ENCODE data around the gene DNM1.

DNM1 gene

DNA sequence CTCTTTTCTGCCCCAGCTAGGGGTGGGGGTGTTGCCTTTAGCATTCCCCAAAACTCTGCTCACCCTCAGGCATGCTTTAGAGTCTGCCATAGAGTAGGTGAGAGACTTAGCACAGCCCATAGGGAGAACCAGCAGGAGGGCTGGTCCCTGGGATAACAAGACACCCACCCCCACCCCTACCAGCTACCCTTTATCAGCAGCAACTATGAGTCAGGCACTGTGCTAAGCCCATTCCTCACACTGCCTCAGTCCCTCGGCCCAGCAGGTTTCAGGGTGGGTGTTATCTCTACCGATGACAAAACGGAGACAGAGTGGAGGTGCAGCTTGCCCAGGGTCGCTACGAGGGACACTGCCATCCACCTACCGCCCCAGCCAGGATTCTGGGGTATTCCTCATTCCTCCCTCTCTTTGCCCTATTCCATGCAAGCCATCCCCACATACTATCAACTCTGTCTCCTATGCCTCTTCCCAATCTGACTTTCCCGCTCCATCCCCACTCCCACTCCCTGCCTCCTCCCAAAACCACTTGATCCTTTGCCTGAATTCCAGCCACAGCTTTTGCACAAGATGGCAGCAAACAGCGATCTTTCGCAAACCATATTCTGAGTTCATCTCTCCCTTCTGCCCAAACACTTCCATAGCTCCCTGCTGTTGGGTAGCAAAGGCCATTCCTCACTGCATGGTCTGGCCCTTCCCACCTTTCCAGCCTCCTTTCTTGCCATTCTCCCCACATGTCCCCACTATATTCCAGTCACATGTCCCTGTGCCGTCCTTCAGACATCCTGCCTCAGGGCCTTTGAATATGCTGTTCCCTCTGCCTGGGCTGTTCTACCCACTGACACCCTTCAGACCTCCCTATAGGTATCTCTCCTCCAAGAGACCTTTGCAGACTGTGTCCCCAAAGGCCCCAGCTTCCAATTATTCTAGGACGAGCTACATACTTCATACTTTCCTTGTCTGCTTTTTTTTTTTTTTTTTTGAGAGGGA, 16.9 kb upstream of the DNM1 start:
- peak overlapping the region in 1 of 2 donors; percentile 32 for H3K27ac Mint-ChIP-seq
- H3K27me3 Mint-ChIP-seq: no peaks in the 10 kb centered on the region
- ATAC-seq (replicated peaks) (no peak), DNase-seq (no peak)
- H3K4me3 Mint-ChIP-seq: no peak overlapping the region
- peaks cover 59% of the 10 kb centered on the region for H3K36me3 Mint-ChIP-seq (ENCODE audit: insufficient read depth)
- H3K4me1 Mint-ChIP-seq (ENCODE audit: low read depth in 2 of 2): peaks cover 21% of the 10 kb centered on the region in 2 donors
- H3K9me3 Mint-ChIP-seq: no peaks in the 10 kb centered on the region

- H3K4me3 Mint-ChIP-seq: no peak overlapping the region
Measured at GRCh38 chr9:128187361-128187760, 15.8 kb upstream of the DNM1 start.

GRCh38 chr9:128188209-128188608, 15.0 kb upstream of the DNM1 start:
- Mint-ChIP-seq H3K4me1 (ENCODE audit: low read depth in 2 of 2) (peaks cover 21 to 25% of the 10 kb centered on the region in 2 donors), H3K36me3 (ENCODE audit: insufficient read depth) (peaks cover 60% of the 10 kb centered on the region), H3K4me3 (no peak overlapping the region), H3K27me3 (no peaks in the 10 kb centered on the region), H3K9me3 (no peaks in the 10 kb centered on the region), H3K27ac (peak overlapping the region in 1 of 2 donors; percentile 50)
- no peak for DNase-seq
- ATAC-seq (replicated peaks): no peak

More at GRCh38 chr9:128187361-128187760, 15.8 kb upstream of the DNM1 start:
- Mint-ChIP-seq H3K9me3 (no peaks in the 10 kb centered on the region), H3K36me3 (ENCODE audit: insufficient read depth) (peaks cover 66% of the 10 kb centered on the region), H3K27me3 (no peaks in the 10 kb centered on the region), H3K27ac (no peak overlapping the region), H3K4me1 (ENCODE audit: low read depth in 2 of 2) (peaks cover 21 to 25% of the 10 kb centered on the region in 2 donors)
- no peak for ATAC-seq (replicated peaks)
- no peak for DNase-seq

DNA sequence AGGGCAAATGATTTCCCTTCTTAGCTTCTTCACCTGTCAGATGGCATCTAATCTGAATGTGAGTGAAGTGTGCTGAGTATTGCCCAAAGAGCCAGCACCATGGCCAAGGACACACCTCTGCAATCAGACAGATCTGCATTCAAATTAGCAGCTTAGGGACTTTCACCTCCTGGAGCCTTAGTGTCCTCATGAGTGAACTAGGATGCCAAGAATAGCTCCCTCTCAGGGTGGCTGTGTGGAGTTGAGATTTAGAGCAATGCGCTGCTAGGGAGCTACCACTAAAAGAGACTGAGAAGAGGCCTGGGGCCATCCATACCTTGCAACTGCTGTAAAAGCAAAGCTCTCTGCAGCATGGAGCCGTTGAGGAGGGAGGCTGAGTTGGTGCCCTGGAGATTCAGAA, 13.2 kb upstream of the DNM1 start:
- Mint-ChIP-seq H3K27ac (peak overlapping the region in 1 of 2 donors; percentile 98), H3K4me1 (ENCODE audit: low read depth in 2 of 2) (peaks cover 21 to 25% of the 10 kb centered on the region in 2 donors), H3K27me3 (no peaks in the 10 kb centered on the region), H3K4me3 (peak overlapping the region; percentile 95 to 97), H3K9me3 (no peaks in the 10 kb centered on the region), H3K36me3 (ENCODE audit: insufficient read depth) (peaks cover 43% of the 10 kb centered on the region)
- no peak for DNase-seq
- no peak for ATAC-seq (replicated peaks)

DNA sequence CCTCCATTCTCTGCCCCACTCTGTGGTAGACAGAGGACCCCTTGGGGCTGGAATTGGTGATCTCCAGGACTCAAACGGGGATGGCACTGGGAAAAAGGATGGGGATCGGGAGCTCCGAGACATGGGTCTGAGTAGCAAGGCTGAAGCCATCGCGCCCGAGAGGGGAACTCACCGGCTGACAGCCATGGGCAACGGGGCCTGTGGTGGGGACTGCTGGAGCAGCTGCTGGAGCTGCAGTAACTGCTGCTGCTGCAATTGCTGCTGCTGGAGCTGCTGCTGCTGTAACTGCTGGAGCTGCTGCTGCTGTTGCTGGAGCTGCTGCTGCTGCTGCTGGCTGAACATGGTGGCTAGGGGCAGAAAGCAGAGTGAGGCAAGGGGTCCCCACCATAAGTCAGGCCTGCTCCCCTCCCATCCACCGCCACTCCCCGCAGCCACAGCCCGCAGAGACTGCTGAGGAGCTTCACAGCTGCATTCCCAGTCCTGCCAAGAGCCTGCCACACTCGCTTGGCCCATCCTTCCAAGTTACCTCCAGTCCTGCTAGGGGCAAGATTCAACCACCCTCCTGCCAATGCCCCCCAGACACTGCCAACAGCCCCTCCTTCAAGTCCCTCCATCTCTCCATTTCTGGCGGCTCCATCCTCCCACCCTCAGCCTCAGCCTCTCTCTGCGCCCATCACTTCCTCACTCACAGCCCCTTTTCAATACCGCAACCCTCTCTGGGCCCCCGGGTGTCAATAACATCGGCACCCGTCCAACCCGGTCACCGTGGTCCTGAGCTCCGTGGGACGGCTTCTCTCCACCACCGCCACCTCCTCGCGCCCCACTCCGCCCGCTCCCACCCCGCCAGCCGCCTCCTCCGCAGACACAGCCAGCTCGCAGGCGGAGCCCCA, 12.4 kb upstream of the DNM1 start:
- Mint-ChIP-seq H3K4me1 (ENCODE audit: low read depth in 2 of 2) (peaks cover 21 to 23% of the 10 kb centered on the region in 2 donors), H3K36me3 (ENCODE audit: insufficient read depth) (peaks cover 37% of the 10 kb centered on the region), H3K27me3 (no peaks in the 10 kb centered on the region), H3K4me3 (peak overlapping the region; percentile 95 to 97), H3K9me3 (no peaks in the 10 kb centered on the region), H3K27ac (peak overlapping the region; percentile 96 to 98)
- DNase-seq (no peak), ATAC-seq (replicated peaks) (peak; percentile 61)

DNA sequence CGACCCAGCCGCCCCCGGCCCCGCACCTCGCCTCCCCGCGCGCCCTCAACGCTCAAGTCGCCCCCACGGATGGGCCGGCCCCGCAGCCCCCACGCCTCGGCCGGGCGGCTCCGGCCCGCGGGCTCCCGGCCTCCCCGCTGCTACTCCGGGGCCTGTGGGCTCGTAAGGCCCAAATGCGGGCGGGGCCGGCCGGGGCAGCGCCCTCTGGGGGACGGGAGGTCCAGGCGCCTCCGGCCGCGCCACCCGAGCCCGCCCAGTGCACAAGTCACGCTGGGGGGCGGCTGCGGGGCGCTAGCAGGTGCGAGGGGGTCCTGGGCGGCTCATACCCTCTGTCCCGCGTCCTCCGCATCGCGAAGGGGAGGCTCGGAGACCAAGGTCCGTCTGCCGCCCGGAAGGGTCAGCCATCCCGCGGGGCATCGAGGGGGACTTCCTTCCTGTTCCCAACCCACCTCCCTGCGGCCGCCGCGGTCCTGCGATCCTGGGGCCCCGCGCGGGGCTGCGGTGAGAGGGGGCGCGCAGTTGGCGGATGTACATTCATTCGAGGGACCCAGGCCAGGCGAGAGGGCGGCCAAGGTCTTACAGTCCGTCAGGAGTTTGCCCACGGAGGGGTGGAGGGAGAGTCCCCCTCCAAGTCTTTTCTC, 11.7 kb upstream of the DNM1 start, which contains the start of gene CIZ1:
Gene CIZ1 (minus strand): TSS at position 167 of the 641 bp plus-strand sequence. CDS start 715 bp downstream, outside the sequence.
- H3K4me3 Mint-ChIP-seq: peak within 1 kb of the TSS; percentile 95 to 97
- H3K36me3 Mint-ChIP-seq (ENCODE audit: insufficient read depth): peaks cover 32% of the 10 kb centered on the region
- DNase-seq (peak; percentile 59 to 67 (median 66)), ATAC-seq (replicated peaks) (peak; percentile 96)
- peaks cover 17 to 20% of the 10 kb centered on the region in 2 donors for H3K4me1 Mint-ChIP-seq (ENCODE audit: low read depth in 2 of 2)
- peak within 1 kb of the TSS; percentile 96 to 98 for H3K27ac Mint-ChIP-seq
- no peaks in the 10 kb centered on the region for H3K9me3 Mint-ChIP-seq
- no peaks in the 10 kb centered on the region for H3K27me3 Mint-ChIP-seq

GRCh38 chr9:128192601-128193371, 10.4 kb upstream of the DNM1 start:
- Mint-ChIP-seq H3K27me3 (no peaks in the 10 kb centered on the region), H3K9me3 (no peaks in the 10 kb centered on the region), H3K4me1 (ENCODE audit: low read depth in 2 of 2) (peaks cover 13 to 17% of the 10 kb centered on the region in 2 donors), H3K27ac (no peak overlapping the region), H3K36me3 (ENCODE audit: insufficient read depth) (peaks cover 29% of the 10 kb centered on the region), H3K4me3 (peak overlapping the region in 1 of 2 donors; percentile 25)
- DNase-seq (no peak), ATAC-seq (replicated peaks) (no peak)

GRCh38 chr9:128193469-128194096, 9.6 kb upstream of the DNM1 start:
- H3K27me3 Mint-ChIP-seq: no peaks in the 10 kb centered on the region
- ATAC-seq (replicated peaks) (no peak), DNase-seq (no peak)
- peaks cover 10 to 16% of the 10 kb centered on the region in 2 donors for H3K4me1 Mint-ChIP-seq (ENCODE audit: low read depth in 2 of 2)
- no peaks in the 10 kb centered on the region for H3K9me3 Mint-ChIP-seq
- H3K27ac Mint-ChIP-seq: no peak overlapping the region
- peaks cover 21% of the 10 kb centered on the region for H3K36me3 Mint-ChIP-seq (ENCODE audit: insufficient read depth)
- no peak overlapping the region for H3K4me3 Mint-ChIP-seq

DNA sequence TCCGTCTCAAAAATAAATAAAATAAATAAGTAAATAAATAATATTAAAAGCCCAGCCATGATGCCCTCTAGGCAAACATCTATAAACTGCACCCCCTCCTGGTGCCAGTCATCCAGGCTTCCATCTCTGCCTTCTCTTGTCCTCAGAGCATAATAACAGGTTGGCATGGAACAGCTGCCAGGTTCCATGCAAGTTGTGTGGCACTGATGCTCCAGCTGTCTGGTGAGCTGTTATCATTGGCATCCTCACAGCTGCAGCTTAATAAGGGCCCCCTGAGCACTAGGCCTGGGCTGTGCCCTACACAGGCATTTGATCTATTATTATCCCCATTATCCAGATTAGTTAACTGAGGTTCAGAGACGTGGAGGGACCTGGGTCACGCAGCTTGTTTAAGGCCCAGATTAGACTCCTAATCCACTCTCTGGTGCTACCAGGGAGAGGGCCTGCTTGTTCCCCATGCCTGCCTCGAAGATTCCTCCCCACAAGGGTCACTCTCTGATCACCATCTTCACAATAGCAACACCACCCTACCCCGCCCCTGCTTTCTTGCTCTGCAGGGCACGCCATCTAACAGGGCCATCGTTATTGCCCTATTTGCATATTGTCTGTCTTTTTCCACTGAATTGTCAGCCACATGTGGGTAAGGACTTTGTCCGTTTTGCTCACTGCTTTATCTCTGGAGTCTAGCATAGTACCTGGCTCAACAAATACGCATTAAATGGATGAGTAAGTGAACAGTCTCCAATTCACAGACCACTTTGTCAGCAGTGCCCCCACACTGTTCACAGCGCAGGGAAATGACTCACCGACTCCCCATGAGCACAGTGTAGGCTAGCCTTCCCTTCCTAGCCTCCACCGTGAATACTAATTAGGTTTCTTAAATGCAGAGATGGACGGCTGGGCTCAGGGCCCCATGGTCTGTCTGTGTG, 1.5 kb upstream of the DNM1 start:
- Mint-ChIP-seq H3K4me3 (no peak overlapping the region), H3K27ac (no peak overlapping the region), H3K9me3 (no peaks in the 10 kb centered on the region), H3K36me3 (ENCODE audit: insufficient read depth) (no peaks in the 10 kb centered on the region), H3K4me1 (ENCODE audit: low read depth in 2 of 2) (peaks cover 0 to 4% of the 10 kb centered on the region in 2 donors), H3K27me3 (peaks cover 20 to 29% of the 10 kb centered on the region in 2 donors)
- no peak for ATAC-seq (replicated peaks)
- DNase-seq: no peak

GRCh38 chr9:128202648-128203023, 543 bp upstream of the DNM1 start:
- H3K27me3 Mint-ChIP-seq: peaks cover 26 to 36% of the 10 kb centered on the region in 2 donors
- peak overlapping the region; percentile 64 to 69 for H3K4me3 Mint-ChIP-seq
- ATAC-seq (replicated peaks): no peak
- peaks cover 0 to 4% of the 10 kb centered on the region in 2 donors for H3K4me1 Mint-ChIP-seq (ENCODE audit: low read depth in 2 of 2)
- H3K9me3 Mint-ChIP-seq: no peaks in the 10 kb centered on the region
- no peaks in the 10 kb centered on the region for H3K36me3 Mint-ChIP-seq (ENCODE audit: insufficient read depth)
- DNase-seq: no peak
- H3K27ac Mint-ChIP-seq: peak overlapping the region in 1 of 2 donors; percentile 66

All from effector memory CD8-positive, alpha-beta T cell (primary cell).